Thoracic aorta (tissue), 2 donors: ENCODE measurements around the gene PPP1R13B. TPM values are rescaled to one million over a fixed set of nuclear protein-coding genes. Genes with fewer than 3 reads are reported as not detected.

ENCODE experiments used
- ATAC-seq: fragments of 150-250 bp; one replicate; pipeline ENCODE4 v1.8.0; 2017; ENCODE audit warnings: low read depth; ENCODE audit not compliant: insufficient number of reproducible peaks, low FRiP score
- DNase-seq: peaks from one replicate; pipeline ENCODE4 v3.0.0-alpha.2; 2020; ENCODE audit warnings: low spot score
- H3K27ac ChIP-seq, 2 donors: fragments of 200-600 bp; sonication (generic); 1 replicate in 1 of 2; 2 replicates in 1 of 2; pipeline ENCODE4 v1.5.1; 2016; ENCODE audit warnings: mild to moderate bottlenecking in 2 of 2, moderate library complexity in 2 of 2
- H3K27me3 ChIP-seq: fragments of 200-600 bp; sonication (generic); replicated peaks from 2 replicates; pipeline ENCODE4 v1.6.0; 2016; ENCODE audit warnings: mild to moderate bottlenecking; ENCODE audit not compliant: insufficient read depth
- H3K36me3 ChIP-seq: fragments of 200-600 bp; sonication (generic); one replicate; pipeline ENCODE4 v1.5.1; 2016
- H3K4me1 ChIP-seq, 2 donors: fragments of 200-600 bp; sonication (generic); 1 replicate in 1 of 2; 2 replicates in 1 of 2; pipeline versions ENCODE4 v1.5.1 to v1.6.0; 2016; ENCODE audit warnings: low read depth in 2 of 2, mild to moderate bottlenecking in 1 of 2; ENCODE audit not compliant: control insufficient read depth in 1 of 2
- H3K4me3 ChIP-seq: fragments of 200-600 bp; sonication (generic); 2 replicates; pipeline ENCODE4 v1.5.1; 2016; ENCODE audit warnings: mild to moderate bottlenecking
- H3K9me3 ChIP-seq: fragments of 200-600 bp; sonication (generic); 2 replicates; pipeline ENCODE4 v1.5.1; 2016
- total RNA-seq, 2 donors: library from RNA; depleted of rRNA; stranded (reverse); fragments of >200 nt; gene quantifications; one replicate each; pipeline versions ENCODE4 v1.1.0 to v1.2.3, GENCODE V29; 2016
- TF ChIP-seq, protein P1 (sequence below): fragments of 200-600 bp; sonication (generic); IDR thresholded peaks from one replicate; pipeline ENCODE4 v1.5.1; 2019; ENCODE audit warnings: antibody characterized with exemption

The PPP1R13B gene
- total RNA-seq, 2 donors from 2014 or later = 10.7 to 15.3 TPM

DNA sequence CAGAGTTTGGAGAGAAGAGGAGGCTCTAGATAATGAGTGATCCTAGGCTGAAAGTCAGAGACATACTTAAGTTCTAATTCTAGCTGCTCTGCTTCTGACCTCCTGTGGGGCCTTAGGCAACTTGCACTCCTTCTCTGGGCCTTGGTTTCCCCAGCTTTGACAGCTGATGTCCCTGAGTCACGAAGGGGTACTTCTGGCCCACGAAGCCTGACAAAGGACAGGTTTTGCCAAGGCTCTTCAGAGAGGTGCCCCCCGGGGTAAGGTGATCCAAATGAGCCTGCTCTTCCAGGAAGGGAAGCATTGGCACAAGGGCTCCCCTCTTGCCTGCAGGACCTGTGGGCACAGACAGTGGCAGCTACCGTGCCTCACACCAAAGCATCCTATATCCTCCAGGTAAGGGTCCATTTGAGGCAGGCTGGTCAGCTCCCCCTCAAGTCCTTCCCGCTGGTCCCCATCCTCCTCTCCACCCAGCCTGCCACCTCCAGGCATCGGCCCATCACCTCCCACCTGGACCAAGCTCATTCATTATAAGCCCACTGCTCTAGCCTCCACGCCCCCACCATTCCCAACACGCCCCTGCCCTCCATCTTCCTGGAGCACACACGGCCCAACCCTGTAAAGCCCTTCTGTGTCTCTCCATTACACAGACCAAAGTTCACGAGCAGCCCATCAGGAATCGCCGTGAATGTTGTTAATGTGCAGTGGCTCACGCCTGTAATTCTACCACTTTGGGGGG, 1.9 kb upstream of the PPP1R13B start:
- TF ChIP-seq, protein P1, sequence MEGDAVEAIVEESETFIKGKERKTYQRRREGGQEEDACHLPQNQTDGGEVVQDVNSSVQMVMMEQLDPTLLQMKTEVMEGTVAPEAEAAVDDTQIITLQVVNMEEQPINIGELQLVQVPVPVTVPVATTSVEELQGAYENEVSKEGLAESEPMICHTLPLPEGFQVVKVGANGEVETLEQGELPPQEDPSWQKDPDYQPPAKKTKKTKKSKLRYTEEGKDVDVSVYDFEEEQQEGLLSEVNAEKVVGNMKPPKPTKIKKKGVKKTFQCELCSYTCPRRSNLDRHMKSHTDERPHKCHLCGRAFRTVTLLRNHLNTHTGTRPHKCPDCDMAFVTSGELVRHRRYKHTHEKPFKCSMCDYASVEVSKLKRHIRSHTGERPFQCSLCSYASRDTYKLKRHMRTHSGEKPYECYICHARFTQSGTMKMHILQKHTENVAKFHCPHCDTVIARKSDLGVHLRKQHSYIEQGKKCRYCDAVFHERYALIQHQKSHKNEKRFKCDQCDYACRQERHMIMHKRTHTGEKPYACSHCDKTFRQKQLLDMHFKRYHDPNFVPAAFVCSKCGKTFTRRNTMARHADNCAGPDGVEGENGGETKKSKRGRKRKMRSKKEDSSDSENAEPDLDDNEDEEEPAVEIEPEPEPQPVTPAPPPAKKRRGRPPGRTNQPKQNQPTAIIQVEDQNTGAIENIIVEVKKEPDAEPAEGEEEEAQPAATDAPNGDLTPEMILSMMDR = no peak
- peaks cover 0 to 22% of the 10 kb centered on the region in 2 donors for H3K4me1 ChIP-seq
- H3K9me3 ChIP-seq = no peaks in the 10 kb centered on the region
- ATAC-seq (no peak), DNase-seq (no peak)
- no peaks in the 10 kb centered on the region for H3K36me3 ChIP-seq
- no peak overlapping the region for H3K4me3 ChIP-seq
- no peaks in the 10 kb centered on the region for H3K27me3 ChIP-seq
- no peak overlapping the region for H3K27ac ChIP-seq

DNA sequence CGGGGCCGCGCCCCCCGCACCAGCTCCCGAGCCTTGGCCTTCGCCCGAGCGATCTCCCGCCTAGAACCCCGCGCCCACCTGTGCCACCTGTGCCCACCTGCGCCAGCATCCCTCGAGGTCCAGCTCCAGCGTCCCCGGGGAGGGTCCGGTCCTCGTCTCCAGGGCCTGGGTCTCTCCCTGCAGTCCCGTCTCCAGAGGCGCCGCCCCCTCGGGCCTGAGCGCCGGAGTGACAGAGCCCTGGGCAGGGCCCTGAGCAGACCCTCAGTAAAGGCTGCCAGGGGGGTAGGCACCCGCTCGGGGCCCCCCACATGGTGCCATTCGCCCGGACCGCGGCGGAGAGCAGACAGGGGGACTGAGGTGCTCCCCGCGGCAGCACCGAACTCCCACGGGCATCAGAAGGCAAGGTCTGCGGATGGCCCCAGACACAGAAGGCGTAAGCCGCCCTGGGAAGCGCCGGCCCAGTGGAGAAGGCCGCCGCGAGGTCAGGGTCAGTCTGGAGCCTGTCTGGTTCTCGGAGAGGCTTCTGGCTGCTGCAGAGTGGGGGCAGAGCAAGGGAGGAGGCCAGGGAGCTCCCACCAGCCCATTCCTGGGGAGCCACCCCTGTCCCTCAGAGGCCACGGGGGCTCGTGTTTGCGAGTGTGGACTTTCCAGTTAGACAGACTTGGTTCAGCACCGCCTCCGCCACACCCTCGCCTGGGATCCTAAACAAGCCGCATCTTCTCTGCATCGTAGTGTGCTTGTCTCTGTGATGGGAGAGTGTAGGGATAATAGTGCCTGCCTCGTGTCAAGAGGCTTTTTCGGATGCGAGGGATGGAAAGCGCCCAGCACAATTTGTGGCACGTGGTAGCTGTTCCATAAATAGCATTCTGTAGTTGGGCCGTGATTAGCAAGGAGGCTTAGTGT, 1.1 kb upstream of the PPP1R13B start:
- H3K27me3 ChIP-seq = no peaks in the 10 kb centered on the region
- no peaks in the 10 kb centered on the region for H3K9me3 ChIP-seq
- peaks cover 0 to 22% of the 10 kb centered on the region in 2 donors for H3K4me1 ChIP-seq
- TF ChIP-seq, protein P1 = no peak
- H3K36me3 ChIP-seq = no peaks in the 10 kb centered on the region
- ATAC-seq (no peak), DNase-seq (no peak)
- peak overlapping the region; percentile 92 for H3K4me3 ChIP-seq
- peak overlapping the region; percentile 51 to 66 for H3K27ac ChIP-seq

DNA sequence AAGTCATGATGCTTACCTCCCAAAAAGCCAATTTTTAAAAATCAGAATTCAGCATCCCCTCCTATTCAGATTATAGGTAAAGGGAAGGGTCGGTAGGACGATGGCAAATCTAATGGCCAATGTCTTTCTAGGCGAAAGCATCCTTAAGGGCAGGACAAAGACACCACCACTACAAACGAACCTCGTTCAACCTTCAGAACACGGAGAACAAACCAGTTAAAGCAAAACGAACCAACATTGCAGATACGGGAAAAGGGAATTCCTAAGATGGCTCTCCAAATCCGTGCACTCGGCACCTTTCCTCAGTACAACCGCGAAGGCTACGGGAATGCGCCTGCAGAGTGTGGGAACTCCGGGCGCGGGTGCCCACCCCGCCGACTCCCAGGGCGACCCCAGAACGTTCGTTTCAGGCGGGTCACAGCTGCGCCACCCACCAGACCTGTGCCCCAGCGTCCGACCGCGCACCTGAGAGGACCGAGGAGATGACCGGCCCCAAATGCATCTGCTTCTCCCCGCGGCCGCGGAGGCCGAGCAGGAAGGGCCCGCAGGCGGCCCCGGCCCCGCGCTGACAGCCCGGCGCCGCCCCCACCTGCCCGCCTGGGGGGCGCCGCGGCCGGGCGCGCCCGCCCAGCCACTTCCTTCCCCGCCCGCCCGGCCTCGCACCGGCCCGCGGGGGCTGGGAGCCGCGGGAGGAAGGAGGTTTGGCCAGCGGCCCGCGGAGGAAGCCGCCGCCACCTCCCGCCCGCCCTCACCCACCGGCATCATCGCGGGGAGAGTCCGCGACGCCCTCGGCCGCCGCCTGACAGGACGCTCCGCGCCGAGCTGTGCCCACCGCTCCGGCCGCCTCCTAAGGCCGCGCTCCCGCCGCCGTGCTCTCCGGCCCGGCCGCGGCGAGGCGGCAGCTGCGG, 578 bp downstream of the PPP1R13B start:
- H3K27me3 ChIP-seq = no peaks in the 10 kb centered on the region
- H3K9me3 ChIP-seq = no peaks in the 10 kb centered on the region
- peaks cover 0 to 22% of the 10 kb centered on the region in 2 donors for H3K4me1 ChIP-seq
- no peak overlapping the region for H3K27ac ChIP-seq
- TF ChIP-seq, protein P1 = no peak
- H3K4me3 ChIP-seq = peak overlapping the region; percentile 92
- H3K36me3 ChIP-seq = no peaks in the 10 kb centered on the region
- peak; percentile 36 for ATAC-seq
- DNase-seq = no peak

DNA sequence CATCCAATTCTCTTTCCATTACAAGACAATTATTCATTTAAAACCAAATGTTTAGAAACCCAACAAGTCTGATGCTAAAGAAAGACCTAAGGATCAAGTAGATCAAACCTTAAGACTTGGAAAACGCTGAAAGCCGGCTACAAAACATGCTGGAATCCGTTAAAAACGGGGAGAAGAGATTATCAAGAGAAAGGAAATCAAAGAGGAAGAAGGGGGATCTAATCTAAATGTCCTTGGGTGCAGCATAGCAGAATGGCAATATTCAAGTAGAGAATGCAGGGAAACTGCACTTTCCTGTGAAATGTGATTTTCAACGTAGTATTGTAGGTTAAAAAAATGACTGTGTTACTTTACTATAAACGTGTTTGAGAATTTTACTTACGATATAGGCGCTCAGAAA, 1.3 kb downstream of the PPP1R13B start:
- no peaks in the 10 kb centered on the region for H3K9me3 ChIP-seq
- H3K27ac ChIP-seq = no peak overlapping the region
- H3K4me1 ChIP-seq = peaks cover 0 to 22% of the 10 kb centered on the region in 2 donors
- no peaks in the 10 kb centered on the region for H3K27me3 ChIP-seq
- H3K36me3 ChIP-seq = no peaks in the 10 kb centered on the region
- ATAC-seq (no peak), DNase-seq (no peak)
- H3K4me3 ChIP-seq = peak overlapping the region; percentile 92
- TF ChIP-seq, protein P1 = no peak
